DMS114 treated with DMSO at 0.1 percent for 48 hours (cell line): Measurements from ENCODE around the gene CHKA.

Source experiments
- DNase-seq: peaks from one replicate; lab custom pipeline; 2025; ENCODE audit not compliant: unreplicated experiment; lab: John Stamatoyannopoulos, UW

CHKA gene

DNA sequence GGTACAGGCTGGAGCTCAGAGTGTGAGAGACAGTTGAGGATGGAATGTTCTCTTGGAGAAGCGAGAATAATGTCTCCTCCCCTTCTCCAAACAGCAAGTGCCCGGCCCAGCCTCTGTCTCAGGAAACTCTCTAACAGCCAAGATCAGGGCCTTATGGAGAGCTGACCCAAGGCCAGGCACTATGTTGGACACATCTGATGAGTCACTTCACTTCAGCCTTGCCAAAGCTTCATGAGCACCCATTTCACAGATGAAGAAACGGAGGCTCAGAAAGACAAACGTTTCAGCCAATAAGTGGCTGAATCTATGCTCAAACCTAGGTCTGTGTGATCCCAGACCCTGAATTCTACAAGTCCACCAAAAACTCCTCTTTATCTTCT lies 22.1 kb upstream of the CHKA start:
- no peak for DNase-seq

DNA sequence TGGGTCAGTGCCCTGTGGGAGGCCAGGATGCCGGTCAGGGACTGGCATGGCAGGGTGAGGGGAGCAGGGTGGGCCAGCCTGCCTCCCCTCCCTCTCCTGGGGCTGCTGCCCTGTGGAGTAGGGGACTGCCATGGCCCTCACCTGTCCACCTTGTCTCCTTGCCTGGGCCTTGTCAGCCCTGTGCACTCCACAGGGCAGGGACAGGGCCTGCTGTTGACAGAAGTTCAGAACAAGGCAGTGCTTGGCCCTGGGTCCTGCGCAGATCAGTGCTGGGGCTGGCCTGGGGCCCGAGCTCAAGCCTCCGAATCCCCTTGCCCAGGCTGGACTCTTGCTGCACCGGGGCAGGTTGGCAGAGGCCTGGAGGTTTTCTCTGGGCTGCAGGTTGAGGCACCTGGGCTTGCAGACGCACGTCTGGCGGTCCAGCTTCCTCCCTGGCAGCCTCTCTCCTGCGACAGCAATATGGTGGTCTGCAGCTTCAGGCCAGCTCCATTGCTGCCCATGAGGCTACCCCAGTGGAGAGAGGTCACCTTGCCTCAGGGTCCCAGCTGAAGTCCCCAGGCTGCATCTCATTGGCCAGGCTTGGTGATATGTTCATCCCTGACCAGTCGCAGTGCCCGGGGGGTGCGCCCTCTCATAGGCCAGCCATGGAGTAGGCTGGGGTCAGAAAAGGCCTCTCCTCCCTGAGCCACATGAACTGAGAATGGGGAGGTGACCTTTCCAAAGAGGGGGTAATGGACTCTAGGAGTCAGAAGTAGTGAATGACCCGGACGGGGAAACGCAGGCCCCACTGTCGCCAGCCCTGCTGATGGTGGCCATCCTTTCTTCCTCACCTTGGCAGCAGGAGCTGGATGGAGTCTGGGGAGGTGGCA lies 21.5 kb upstream of the CHKA start:
- DNase-seq: no peak

DNA sequence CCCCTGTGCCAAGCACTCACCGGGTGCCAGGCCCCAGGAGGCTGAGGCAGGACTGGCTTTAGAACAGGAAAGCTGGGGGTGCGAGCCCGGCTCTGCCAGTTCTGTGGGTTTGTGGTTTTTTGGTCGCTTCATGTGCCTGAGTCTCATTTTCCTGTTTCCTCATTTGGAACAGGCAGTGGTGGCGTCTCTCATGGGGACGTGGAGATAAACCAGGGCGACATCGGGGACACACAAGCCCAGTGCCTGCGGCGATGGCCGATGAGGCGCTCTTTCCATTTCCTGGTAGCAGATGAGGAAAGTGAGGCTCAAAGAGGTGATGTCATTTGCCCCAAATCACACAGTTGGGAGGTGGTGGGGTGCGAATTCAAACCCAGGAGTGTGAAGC lies 20.8 kb upstream of the CHKA start:
- no peak for DNase-seq

DNA sequence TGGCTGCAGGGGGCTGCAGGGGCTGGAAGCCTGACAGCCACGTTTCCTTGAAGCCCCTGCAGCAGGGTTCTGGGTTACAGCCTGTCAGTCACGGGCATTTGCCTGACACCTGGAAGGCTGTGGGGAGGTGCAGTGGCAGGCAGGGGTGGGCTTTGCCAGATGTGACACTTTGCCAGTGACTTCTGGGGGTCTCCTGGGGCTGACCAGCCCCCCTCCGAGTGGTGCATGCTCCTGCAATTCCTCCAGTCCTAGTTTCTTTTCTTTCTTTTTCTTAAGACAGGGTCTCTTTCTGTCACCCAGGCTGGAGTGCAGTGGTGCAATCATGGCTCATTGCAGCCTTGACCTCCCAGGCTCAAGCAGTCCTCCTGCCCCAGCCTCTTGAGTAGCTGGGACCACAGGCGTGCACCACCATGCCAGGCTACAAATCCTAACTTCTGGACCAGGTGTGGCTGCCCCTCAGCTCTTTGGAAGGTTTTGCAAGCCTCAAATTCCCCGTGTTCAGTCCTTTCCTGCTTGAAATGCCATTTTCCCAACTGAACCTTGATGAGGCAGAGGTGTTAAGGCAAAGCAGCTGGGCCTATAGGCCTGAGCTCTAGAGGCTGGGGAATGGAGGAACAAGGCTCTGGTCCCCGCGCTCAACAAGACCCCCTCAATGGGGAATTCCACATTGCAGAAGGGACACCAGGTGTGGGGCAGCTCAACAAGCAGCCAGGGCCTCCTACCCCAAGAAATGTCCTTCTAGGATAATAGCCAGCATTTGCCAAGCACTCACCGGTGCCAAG lies 20.2 kb upstream of the CHKA start:
- no peak for DNase-seq

GRCh38 chr11:68140496-68141245 lies 19.5 kb upstream of the CHKA start:
- DNase-seq: no peak

DNA sequence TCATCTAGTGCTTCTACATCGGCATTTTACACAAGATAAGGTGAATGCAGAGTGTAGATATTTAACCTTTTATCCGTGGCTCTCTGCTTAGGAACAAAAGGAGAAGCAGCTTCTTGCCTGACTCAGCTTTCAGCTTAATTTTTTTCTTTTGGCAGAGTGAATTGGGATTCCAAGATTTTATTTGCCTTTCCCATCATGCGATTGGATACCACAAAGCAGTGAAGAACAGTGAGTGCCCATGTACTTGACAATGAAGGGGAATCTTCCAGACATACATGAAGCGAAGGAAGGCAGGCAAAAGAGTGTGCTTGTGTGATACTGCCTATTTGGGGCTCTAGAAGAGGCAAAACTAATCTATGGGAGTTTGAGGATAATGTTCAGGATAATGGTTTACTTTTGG lies 17.0 kb upstream of the CHKA start:
- no peak for DNase-seq

- DNase-seq: no peak
Measured at GRCh38 chr11:68137833-68138232, 16.6 kb upstream of the CHKA start.

DNA sequence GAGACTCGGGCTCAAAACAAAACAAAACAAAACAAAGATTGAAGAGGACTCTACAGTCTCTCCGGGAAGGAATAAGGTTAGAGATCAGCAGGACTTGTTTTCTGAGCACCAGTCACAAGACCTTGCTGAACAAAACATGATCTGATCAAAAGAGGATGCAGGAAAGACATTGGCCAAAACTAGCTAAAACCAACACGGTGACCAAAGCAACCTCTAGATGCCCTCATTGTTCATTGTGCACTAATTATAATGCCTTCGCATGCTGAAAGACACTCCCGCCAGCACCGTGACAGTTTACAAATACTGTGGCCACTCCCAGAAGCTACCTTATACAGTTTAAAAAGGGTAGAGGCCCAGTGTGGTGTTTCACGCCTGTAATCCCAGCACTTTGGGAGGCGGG lies 15.7 kb upstream of the CHKA start:
- no peak for DNase-seq

- no peak for DNase-seq
Measured at GRCh38 chr11:68135161-68135560, 14.0 kb upstream of the CHKA start.

GRCh38 chr11:68133761-68134160 lies 12.6 kb upstream of the CHKA start:
- no peak for DNase-seq

DNA sequence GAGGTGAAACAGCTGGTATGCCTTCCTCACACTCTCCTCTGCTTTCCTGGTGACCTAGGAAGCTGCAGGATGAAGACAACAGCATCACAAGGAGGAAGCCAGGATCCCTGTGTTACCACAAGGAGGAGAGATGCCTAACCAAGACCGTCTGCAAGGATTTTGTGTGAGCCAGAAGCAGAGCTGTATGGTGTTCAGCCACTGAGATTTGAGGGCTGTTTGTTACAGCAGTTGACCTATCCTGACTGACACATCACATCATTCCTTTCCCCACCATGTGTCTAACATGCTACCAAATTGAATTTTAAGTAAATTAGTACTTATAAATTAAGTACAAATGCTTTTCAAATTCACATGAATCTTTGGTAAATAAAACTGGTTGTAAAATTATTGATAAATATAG lies 8.9 kb upstream of the CHKA start:
- no peak for DNase-seq

- no peak for DNase-seq
Measured at GRCh38 chr11:68128682-68129327, 7.6 kb upstream of the CHKA start.

DNA sequence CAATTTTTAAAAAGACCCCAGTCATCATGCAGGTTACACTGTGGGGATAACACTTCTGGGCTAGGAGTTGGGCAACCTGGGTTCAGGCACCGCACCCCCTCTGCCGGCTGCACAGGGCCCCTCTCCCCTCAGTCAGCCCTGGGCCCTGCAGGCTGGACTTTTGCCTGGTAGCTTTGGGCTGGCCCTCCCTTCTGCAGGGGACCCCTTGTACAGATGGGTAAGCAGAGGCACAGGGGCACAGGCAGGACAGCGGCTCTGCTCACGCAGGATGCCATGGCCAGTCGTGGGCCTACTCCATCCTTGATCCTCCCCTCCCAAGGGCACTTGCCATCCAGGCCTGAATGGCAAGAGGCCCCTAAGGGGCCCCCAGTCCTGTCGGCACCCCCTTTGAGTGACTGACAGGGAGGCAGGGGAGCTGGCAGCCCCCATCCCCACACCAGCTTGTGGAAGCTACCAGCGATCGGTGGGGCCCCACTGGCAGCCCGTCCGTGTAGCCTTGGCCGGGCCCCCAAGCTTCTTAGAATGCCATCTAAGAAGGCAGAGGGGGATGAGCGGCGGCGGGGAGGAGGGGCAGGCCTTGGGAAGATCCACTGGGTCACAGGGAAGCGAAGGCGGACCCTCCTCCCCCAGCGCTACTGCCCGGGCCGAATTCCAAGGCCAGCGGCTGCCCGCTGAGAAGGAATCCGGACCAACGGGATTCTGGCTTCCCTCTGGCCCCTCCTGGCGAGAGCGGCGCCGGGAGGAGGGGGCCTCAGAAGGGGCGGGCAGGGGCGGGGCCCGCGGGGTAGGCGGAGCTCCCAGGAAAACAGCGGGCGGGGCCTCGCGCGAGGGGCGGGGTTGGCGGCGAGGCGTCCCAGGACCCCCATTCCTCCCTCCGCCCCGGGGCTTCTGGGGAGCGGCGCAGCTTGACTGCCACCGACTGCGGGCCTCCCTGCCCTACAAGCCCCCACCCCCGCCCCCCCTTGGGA lies 6.8 kb upstream of the CHKA start:
- peak; percentile 96 for DNase-seq

GRCh38 chr11:68125164-68125563 lies 4.0 kb upstream of the CHKA start:
- no peak for DNase-seq

- no peak for DNase-seq
Measured at GRCh38 chr11:68122936-68123539, 1.9 kb upstream of the CHKA start.

DNA sequence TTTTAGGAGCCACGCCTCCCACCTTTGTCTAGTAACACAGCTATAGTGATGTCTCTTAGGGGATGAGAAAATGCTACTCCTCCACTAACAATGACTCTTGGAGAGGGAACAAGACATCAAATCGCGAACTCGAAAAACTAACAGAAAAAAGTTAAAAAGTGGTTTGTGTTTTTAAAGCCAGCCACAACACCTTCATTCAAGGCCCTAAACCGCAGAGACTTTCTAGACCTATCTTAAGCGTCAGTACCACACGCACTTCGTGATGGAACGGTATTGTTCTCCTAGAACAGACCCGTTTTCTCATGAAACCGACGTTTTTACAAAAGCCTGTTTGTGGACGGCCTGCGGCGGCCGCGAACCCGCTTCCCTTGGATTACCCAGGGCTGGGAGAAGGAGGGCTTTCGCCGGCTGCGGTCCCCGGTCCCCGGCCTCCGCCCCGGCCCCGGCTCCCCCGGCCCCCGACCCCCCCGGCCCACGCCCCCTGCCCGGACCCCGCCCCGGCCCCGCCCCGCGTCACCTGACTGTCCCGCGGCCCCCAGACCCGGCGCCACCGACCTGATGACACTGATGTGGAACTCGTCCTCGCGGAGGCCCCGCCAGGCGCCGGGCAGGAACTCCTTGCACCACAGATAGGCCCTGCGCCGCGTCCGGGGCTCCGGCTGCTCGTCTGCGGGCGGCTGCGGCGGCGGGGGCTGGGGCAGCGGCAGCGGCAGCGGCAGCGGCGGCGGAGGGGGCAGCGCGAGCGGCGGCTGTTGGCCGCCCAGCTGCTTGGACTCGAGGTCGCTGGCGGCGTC lies 718 bp downstream of the CHKA start:
- DNase-seq: peak; percentile 83

- DNase-seq: no peak
Measured at GRCh38 chr11:68118706-68119448, 2.3 kb downstream of the CHKA start.

- DNase-seq: no peak
Measured at GRCh38 chr11:68117853-68118470, 3.2 kb downstream of the CHKA start.
